Activated CD4-positive, CD25-positive, alpha-beta regulatory T cell (primary cell): ENCODE measurements around the gene PHF12.

Source experiments
- DNase-seq, 4 experiments: peaks; one replicate each; lab custom pipeline; 2025; lab: John Stamatoyannopoulos, UW

PHF12 gene

GRCh38 chr17:28975031-28975430, 23.7 kb upstream of the PHF12 start:
- DNase-seq: no peak

- DNase-seq: no peak
Observed at GRCh38 chr17:28974451-28974850, 23.1 kb upstream of the PHF12 start.

- DNase-seq: no peak
Observed at GRCh38 chr17:28973425-28973824, 22.1 kb upstream of the PHF12 start.

DNA sequence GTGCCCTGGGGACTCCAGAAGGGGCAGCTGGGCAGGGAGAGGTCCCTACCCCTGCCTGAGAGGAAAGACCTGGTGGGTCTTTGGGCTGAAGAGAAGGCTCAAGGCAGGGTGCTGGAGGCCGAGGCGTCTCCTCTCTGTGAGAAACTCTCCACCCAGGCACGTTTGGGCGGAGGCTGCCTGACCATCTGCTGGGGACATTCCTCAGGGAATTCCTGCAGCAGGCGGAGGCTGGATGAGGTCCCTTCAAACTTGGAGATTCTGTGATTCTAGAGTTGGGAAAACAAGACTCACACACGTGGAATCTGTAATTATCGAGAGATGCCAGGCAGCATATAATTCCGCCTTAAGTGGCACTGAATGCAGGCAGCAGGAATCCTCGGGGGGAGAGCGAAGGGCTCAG, 21.1 kb upstream of the PHF12 start:
- DNase-seq: no peak

GRCh38 chr17:28970879-28971278, 19.6 kb upstream of the PHF12 start:
- DNase-seq: no peak

DNA sequence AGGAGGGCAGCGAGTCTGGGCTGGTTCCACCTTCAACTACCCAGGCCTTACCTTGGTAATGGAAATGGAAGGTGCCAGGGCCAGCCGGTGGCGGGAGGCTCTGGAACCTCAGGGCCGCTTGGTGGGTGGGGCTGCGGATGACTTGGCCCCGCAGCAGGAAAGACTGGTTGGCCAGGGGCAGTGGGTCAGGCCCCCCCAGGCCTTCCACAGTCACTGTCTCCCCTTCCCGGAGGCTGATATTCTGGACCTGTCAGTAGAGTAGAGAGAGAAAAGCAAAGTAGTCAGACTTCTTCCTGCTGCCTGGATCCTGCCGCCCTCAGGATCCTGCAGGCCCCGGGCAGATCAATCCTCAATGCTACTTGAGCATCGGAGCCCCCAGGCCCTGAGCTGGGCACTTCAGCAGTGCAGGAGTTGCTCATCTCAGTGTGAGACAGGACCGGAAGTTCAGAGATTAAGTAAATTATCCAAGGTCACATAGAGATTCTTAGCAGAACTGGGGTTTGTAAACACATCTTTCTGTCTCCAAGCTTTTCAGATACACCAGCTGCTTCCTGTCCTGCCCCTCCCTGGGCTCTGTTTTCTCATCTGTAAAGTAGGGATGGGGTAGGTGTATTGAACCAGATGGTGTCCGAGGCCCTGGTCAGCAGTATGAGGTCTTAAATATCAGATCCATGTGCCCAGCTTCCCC, 18.5 kb upstream of the PHF12 start:
- DNase-seq: no peak

- no peak for DNase-seq
Observed at GRCh38 chr17:28968914-28969295, 17.6 kb upstream of the PHF12 start.

DNA sequence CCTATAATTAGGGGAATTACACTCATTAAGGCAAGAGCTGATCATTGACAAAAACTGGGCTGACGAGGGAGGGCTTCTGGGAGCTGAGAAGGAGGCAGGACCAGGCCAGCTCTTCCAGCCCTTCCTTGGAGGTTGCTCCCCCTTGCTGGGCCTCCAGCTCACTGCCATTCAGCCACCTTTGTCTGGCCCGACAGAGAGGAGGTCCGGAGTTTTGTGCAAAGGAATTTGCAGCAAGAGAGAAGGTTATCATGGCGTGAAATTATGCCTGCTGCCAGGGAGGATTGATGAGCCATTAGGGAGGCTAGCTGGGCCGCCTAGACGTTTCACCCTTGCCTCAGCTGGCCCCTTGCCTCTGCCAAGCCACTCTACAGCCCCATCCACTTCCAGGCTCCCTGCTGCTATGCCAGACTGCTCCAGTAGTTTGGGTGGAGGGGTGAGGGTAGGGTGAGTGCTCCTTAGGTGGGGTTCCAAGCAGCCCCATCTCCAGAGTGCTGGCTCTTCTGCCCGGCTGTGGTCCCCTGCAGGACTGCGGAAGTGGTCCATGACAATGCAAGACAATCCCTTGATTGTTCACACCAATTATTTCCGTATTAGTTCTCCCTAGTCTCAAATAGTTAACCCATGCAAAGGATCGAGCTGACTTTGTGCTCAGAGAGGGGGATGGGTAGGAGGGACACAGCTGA, 17.1 kb upstream of the PHF12 start:
- DNase-seq: no peak

DNA sequence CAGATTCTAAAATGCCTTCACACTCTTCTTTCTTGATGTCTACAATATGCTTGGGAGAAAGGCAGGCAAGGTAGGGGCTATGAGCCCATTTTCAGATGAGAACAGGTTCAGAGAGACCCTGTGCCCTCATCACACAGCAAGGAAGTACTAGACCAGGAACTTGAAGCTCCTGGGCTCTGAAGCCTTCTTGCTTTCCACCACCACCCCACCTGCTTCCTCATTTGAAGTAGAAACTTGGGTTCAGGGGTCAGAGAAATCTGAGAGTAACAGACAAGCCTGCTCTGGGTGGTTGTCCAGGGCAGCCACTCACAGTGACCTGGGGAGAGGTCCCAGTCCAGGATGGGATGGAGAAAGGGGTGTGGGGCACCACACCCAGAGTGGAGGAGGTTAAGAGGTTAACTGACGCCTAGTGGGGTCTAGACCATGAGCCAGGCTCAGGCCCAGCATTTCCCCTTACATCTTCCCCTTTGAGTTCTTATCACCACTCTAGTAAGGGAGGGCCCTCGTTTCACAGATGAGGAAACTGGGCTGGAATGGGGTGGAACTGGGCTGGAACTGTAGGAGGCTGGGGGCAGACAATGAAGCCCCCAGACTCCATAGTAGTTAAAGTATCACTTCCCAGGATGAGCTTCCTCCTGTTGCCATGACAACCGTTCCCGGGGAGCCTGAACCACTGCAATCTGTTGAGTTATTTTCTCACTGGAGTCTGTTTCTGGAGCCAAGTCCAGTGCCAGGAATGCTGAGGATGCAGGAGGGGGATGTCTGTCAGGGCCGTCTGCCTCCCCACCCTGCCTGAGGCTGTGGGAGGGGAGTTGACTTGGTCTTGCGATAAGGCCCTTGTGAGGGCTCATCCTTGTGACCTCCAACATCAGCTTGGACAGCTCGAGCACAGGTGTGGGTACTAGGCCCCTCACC, 16.2 kb upstream of the PHF12 start:
- no peak for DNase-seq

DNA sequence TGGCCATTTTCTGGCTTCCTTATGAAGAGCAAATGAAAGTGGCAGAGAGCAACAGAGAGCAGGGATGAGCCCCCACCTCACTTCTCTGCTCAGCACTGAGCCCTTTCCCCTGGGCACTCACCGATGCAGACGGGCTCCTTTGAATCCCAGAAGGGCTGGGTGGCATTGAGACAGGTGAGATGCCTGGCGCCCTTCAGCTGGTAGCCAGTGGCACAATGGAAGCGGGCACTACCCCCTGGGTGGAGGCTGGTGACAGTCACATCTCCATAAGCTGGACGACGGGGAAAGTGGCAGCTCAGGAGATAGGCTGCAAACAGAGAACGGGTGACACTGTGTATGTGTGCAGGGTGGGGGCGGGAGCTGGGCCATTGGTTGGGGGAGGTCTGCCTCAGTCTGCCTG, 12.5 kb upstream of the PHF12 start:
- DNase-seq: no peak

DNA sequence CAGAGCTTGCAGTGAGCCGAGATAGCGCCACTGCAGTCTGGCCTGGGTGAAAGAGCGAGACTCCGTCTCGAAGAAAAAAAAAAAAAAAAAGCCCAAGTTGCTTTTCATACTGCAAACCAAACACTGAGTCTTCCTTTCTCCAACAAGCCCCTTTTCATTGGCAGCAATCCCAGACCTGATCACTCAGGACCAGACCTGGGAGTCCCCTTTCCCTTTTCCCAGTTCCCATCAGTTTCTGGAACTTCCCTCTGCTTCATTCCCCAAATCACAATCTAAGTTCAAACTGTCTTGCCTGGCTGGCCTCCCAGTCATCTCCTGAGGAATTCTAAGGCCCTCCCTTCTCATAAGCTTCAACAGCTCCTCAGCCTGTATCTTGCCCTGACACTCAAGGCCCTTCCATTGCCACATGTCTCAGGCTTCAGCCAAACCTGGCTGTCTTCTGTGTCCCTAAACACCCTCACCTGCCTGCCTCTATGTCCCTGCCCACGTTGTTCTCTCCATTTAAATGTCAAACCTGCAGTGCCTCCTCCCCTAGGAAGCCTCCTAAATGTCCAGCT, 11.8 kb upstream of the PHF12 start:
- no peak for DNase-seq

GRCh38 chr17:28961391-28961790, 10.1 kb upstream of the PHF12 start:
- no peak for DNase-seq

DNA sequence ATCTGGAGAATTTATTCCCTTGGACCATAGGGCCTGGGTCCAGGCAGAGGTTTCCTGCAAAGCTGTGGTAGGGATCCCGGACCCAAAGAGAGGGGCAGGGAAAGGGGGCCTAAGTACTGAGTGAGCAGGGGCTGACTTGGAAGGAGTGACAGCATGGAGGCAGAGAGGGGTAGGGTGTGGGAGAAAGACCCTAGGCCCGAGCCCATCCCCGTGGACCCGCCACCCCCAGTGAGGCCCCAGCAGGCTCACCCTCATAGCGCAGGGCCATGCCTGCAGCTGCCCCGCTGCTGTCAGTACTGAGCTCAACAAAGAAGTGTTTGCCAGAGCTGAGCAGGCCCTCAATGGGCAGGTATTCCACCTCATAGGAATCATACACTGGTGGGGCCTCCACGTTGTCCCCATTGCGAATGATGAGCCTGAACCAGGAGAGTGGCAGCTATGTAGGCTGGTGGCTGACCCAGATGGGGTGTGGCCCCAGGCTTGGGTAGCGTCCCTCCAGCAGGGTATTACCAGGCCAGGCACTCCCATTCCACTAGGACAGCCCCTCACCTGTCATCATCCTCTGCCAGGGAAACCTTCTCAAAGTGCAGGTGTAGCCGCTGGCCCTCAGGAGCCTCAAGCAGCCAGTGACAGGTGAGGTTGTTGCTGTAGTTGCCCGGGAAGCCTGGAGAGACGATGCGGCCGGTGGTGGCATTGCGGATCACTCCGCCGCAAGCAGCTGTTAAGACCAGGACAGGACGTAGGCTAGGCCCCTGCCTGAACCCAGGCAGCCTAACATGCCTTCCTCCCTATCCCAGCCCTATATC, 9.1 kb upstream of the PHF12 start:
- no peak for DNase-seq

- DNase-seq: no peak
Observed at GRCh38 chr17:28959471-28959871, 8.2 kb upstream of the PHF12 start.

GRCh38 chr17:28958820-28959455, 7.6 kb upstream of the PHF12 start:
- no peak for DNase-seq

DNA sequence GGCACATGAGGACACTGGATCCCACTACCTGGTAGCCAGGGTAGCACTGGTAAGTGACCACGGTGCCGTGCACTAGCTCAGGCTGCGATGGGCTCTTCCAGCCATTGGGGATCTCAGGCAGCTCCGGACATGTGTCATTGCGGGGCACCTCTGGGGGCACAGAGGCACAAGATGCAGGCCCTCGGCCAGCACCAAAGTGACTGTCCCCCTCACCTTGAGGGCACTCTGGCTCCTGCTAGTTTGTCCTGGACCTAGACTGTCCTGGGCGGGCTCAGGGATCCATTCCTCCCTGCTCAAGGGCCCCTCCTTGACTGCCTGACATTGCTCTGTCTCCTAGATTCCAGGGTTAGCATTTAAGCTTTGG, 6.7 kb upstream of the PHF12 start:
- no peak for DNase-seq

DNA sequence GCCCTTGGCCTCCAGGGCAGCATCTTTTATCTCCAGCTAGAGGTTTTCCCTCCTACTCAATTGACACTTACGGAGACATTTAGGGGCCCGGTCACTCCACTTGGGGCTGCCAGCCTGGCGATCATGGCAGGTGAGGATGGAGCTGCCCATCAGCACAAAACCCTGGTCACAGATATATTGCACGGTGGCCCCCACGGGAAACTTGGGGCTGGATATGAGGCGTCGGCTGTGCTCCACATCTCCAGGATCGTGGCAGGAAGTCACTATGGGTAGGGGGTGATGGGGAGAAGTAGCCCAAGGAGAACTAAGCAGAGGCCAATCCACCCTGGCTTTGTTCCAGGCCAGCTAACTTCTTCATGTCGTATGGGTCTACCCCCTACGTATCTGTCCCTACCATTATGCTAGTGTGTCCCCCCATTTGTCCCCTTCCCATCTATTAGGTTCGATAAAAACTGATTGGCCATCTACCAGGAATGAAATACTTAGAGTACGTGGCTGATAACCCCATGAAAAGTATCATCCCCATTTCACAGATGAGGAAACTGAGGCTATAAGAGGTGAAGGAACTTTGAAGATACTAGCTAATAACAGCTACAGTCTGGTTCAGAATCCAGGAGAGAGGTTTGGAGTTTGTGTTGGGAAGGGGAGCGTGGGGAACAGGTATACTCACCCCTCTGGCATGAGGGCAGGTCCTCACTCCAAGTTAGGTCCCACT, 6.1 kb upstream of the PHF12 start:
- no peak for DNase-seq

DNA sequence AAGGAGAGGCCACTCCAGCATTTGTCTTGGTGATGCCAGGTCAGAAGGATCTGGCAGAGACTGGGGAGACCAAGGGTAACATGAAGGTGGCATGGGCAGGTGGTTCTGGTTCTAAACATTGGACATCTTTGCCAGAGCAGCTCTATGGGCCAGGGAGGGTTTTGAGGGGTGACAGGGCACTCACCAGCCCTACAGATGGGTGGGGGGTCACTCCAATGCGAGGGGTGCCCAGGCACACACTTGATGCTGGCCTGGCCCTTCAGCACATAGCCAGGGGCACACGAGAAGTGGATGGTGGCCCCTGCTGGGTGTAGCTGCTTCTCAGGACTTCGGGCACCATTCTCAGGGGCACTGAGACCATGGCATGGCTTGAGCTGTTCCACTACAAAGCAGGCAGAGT, 5.5 kb upstream of the PHF12 start:
- DNase-seq: no peak

DNA sequence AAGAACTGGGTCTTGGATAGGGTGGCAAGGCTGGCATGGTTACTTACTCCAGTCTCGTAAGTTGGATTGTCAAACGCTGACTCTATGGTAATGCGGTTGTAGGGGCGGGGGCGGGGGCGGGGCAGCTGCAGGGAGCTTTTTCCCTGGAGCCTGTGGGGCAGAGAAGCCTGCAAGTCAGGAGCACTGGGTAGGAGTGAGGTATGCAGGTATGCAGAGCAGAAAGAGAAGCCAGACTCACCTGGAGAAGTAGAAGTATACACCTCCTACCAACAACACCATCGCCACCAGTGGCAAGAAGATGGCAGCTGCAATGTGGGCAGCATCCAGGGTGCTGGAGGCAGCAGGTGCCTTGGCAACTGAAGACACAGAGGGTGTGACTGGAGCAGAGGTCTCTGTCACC, 4.8 kb upstream of the PHF12 start:
- no peak for DNase-seq

DNA sequence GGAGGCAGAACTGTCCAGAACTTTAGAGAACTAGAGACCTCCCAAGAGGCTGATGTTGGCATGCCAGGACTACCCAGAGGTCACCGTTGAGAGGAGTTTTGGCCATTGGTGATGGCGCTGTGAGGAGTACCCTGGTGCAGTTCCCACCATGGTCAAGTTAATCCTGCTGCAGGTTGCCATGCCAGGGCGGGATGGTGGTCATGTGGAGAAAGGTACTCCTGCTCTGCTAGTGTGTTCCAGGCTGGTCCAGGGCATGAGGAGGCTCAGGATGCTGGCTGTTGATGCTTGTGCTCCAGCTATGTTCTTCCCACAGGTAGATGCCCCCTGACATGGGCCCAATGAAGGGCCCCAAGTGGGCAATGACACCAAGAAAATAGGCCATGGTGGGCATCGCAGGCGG, 4.1 kb upstream of the PHF12 start:
- no peak for DNase-seq

DNA sequence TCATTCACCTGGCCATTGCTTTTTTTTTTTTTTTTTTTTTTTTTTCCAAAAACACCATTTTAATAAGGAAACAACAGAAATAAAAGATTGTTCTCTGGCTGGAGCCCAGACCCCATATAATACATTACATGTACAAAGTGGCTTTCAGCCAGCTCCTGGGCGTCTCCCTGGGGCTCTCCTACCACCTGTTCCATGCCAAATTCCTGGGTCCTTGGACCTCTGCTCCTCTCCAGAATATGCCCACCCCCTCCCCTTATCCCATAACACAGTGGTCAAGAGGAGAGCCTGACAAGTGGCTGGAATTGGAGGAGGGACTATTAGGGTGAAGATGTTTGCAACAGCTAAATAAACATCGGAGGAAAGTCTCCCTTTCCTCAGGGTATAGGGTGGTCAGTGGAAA, 3.6 kb upstream of the PHF12 start:
- no peak for DNase-seq
